H1 (cell line): ENCODE data around the gene C1orf116. TPM values are rescaled to one million over a fixed set of nuclear protein-coding genes. Genes with fewer than 3 reads are reported as not detected.

Experiments
- CTCF ChIA-PET: fragments of 300-600 bp; sonication (Branson Sonifier 250); formaldehyde crosslinking; loops from one replicate; lab custom pipeline; 2021; ENCODE audit not compliant: partially characterized antibody; lab: Charles Lee
- POLR2A ChIA-PET: fragments of 300-600 bp; sonication (Branson Sonifier 250); formaldehyde crosslinking; loops from one replicate; lab custom pipeline; 2021; ENCODE audit warnings: inconsistent platforms; ENCODE audit not compliant: partially characterized antibody; lab: Charles Lee
- DNase-seq, 2 experiments: peaks; one replicate each; pipeline versions ENCODE4 v3.0.0 to v3.0.0-alpha.2; 2010 to 2022; ENCODE audit warnings: low spot score in 2 of 2, low read depth in 1 of 2, mixed read lengths in 1 of 2
- FAIRE-seq: peaks from 2 replicates; lab custom pipeline; 2011; peaks lifted over from hg19 to GRCh38; lab: Jason Lieb, UNC
- H2AFZ ChIP-seq: 2 replicates; pipeline ENCODE4 v1.8.1; 2012; ENCODE audit warnings: low read length, inconsistent platforms
- H2AK5ac ChIP-seq: 2 replicates; pipeline ENCODE4 v1.6.1; 2013; ENCODE audit warnings: low read depth, low read length
- H2BK120ac ChIP-seq: replicated peaks from 2 replicates; pipeline ENCODE3; 2013; ENCODE audit warnings: low read depth, low read length, inconsistent platforms
- H2BK12ac ChIP-seq: 2 replicates; pipeline ENCODE4 v1.6.1; 2013; ENCODE audit warnings: low read depth, low read length
- H2BK15ac ChIP-seq: 2 replicates; pipeline ENCODE4 v1.6.1; 2013; ENCODE audit warnings: low read length
- H2BK20ac ChIP-seq: 2 replicates; pipeline ENCODE4 v1.6.1; 2013; ENCODE audit warnings: low read length
- H2BK5ac ChIP-seq: 2 replicates; pipeline ENCODE4 v1.6.1; 2013; ENCODE audit warnings: low read depth, low read length
- H3K14ac ChIP-seq: 2 replicates; pipeline ENCODE4 v1.6.1; 2013; ENCODE audit warnings: inconsistent platforms; ENCODE audit not compliant: insufficient read length
- H3K18ac ChIP-seq: 2 replicates; pipeline ENCODE4 v1.6.1; 2013; ENCODE audit warnings: low read length; ENCODE audit errors: extremely low read depth
- H3K23ac ChIP-seq: 2 replicates; pipeline ENCODE4 v1.6.1; 2013; ENCODE audit warnings: inconsistent platforms; ENCODE audit not compliant: insufficient read length
- H3K23me2 ChIP-seq: 2 replicates; pipeline ENCODE4 v1.6.1; 2013; ENCODE audit warnings: low read depth, low read length
- H3K27ac ChIP-seq: 2 replicates; pipeline ENCODE4 v1.6.1; 2011; ENCODE audit warnings: low read depth, low read length, inconsistent platforms
- H3K27me3 ChIP-seq, 4 experiments: replicated peaks in 1 of 4; 1 replicate in 1 of 4; 2 replicates in 3 of 4; pipeline versions ENCODE4 v1.6.1 to v1.8.1; 2011 to 2013; ENCODE audit warnings: low read length in 3 of 4, mild to moderate bottlenecking in 3 of 4, inconsistent platforms in 2 of 4, mixed read lengths in 2 of 4, moderate library complexity in 1 of 4; ENCODE audit not compliant: control insufficient read depth in 3 of 4, insufficient read depth in 3 of 4; ENCODE audit errors: extremely low read depth in 1 of 4
- H3K36me3 ChIP-seq, 4 experiments: 2 replicates each; pipeline versions ENCODE4 v1.6.1 to v1.8.1; 2011 to 2013; ENCODE audit warnings: mild to moderate bottlenecking in 4 of 4, low read length in 3 of 4, moderate library complexity in 2 of 4, control low read depth in 1 of 4, inconsistent platforms in 1 of 4; ENCODE audit not compliant: insufficient read depth in 4 of 4, control insufficient read depth in 2 of 4
- H3K4ac ChIP-seq: replicated peaks from 2 replicates; pipeline ENCODE3; 2013; ENCODE audit warnings: low read length, low read depth, mixed read lengths, inconsistent platforms; ENCODE audit not compliant: insufficient read length
- H3K4me1 ChIP-seq, 4 experiments: replicated peaks in 1 of 4; 1 replicate in 1 of 4; 2 replicates in 3 of 4; pipeline versions ENCODE4 v1.6.1 to v1.8.1; 2011 to 2013; ENCODE audit warnings: low read length in 3 of 4, inconsistent platforms in 2 of 4, mixed read lengths in 1 of 4; ENCODE audit not compliant: insufficient read depth in 4 of 4, control insufficient read depth in 3 of 4
- H3K4me2 ChIP-seq, 2 experiments: 2 replicates each; pipeline versions ENCODE4 v1.6.1 to v1.8.1; 2011 to 2013; ENCODE audit warnings: low read depth in 2 of 2, low read length in 2 of 2, control low read depth in 1 of 2, inconsistent platforms in 1 of 2, mild to moderate bottlenecking in 1 of 2; ENCODE audit not compliant: insufficient read depth in 1 of 2
- H3K4me3 ChIP-seq, 4 experiments: fragments of 200-600, 300-600 bp in 1 of 4; sonication (generic), shearing (Covaris generic), sonication (Bioruptor Twin) in 1 of 4; 2 replicates each; pipeline versions ENCODE4 v1.5.1 to v1.8.1; 2011 to 2016; ENCODE audit warnings: low read length in 4 of 4, low read depth in 3 of 4, control low read depth in 2 of 4, inconsistent platforms in 2 of 4, mild to moderate bottlenecking in 2 of 4, mixed read lengths in 1 of 4, moderate library complexity in 1 of 4; ENCODE audit not compliant: insufficient read depth in 2 of 4; ENCODE audit errors: extremely low read depth in 1 of 4
- H3K56ac ChIP-seq: replicated peaks from 2 replicates; pipeline ENCODE3; 2013; ENCODE audit warnings: low read depth, mild to moderate bottlenecking, mixed read lengths, low read length, inconsistent platforms; ENCODE audit not compliant: insufficient read length
- H3K79me1 ChIP-seq: 2 replicates; pipeline ENCODE4 v1.6.1; 2013; ENCODE audit warnings: low read depth, low read length, control low read depth
- H3K79me2 ChIP-seq, 2 experiments: 2 replicates each; pipeline versions ENCODE4 v1.6.1 to v1.8.1; 2012 to 2013; ENCODE audit warnings: low read length in 2 of 2, mild to moderate bottlenecking in 2 of 2, inconsistent platforms in 1 of 2; ENCODE audit not compliant: insufficient read depth in 2 of 2, control insufficient read depth in 1 of 2
- H3K9ac ChIP-seq, 4 experiments: replicated peaks in 1 of 4; 1 replicate in 1 of 4; 2 replicates in 3 of 4; pipeline versions ENCODE4 v1.6.1 to v1.8.1; 2011 to 2013; ENCODE audit warnings: low read depth in 3 of 4, low read length in 3 of 4, control low read depth in 2 of 4, mild to moderate bottlenecking in 2 of 4, moderate library complexity in 2 of 4, inconsistent platforms in 1 of 4; ENCODE audit errors: extremely low read depth in 1 of 4
- H3K9me3 ChIP-seq, 2 experiments: 2 replicates each; pipeline versions ENCODE4 v1.6.1 to v1.8.1; 2012 to 2013; ENCODE audit warnings: mild to moderate bottlenecking in 2 of 2, moderate library complexity in 2 of 2, control low read depth in 1 of 2, inconsistent platforms in 1 of 2, low read depth in 1 of 2, low read length in 1 of 2, mixed read lengths in 1 of 2; ENCODE audit not compliant: insufficient read depth in 2 of 2
- H4K20me1 ChIP-seq, 2 experiments: replicated peaks in 1 of 2; 2 replicates each; pipeline versions ENCODE3 to v1.8.1; 2011 to 2013; ENCODE audit warnings: inconsistent platforms in 2 of 2, low read length in 2 of 2, mild to moderate bottlenecking in 1 of 2; ENCODE audit not compliant: insufficient read depth in 2 of 2, control insufficient read depth in 1 of 2
- H4K5ac ChIP-seq: 2 replicates; pipeline ENCODE4 v1.6.1; 2013; ENCODE audit warnings: low read length, low read depth, mixed read lengths, inconsistent platforms; ENCODE audit not compliant: insufficient read length
- H4K8ac ChIP-seq: 2 replicates; pipeline ENCODE4 v1.8.0; 2013; ENCODE audit warnings: mild to moderate bottlenecking, moderate library complexity, low read length, inconsistent platforms; ENCODE audit not compliant: insufficient read depth; ENCODE audit errors: extremely low read depth
- H4K91ac ChIP-seq: replicated peaks from 2 replicates; pipeline ENCODE3; 2013; ENCODE audit warnings: low read length, mixed read lengths, inconsistent platforms; ENCODE audit not compliant: insufficient read length
- BCL11A ChIP-seq, 2 experiments: IDR thresholded peaks; one replicate each; pipeline ENCODE4 v1.6.1; 2011; ENCODE audit warnings: low read depth in 2 of 2, low read length in 2 of 2, mild to moderate bottlenecking in 2 of 2
- HDAC2 ChIP-seq, 2 experiments: fragments of 300-600 bp in 1 of 2; sonication (generic) in 1 of 2; IDR thresholded peaks; 2 replicates each; pipeline ENCODE4 v1.6.1; 2011 to 2012; ENCODE audit warnings: low read depth in 2 of 2, low read length in 2 of 2, mild to moderate bottlenecking in 2 of 2, moderate library complexity in 2 of 2, borderline replicate concordance in 1 of 2, inconsistent platforms in 1 of 2
- JUN ChIP-seq: IDR thresholded peaks from 2 replicates; pipeline ENCODE4 v1.6.1; 2011; ENCODE audit warnings: low read depth, mild to moderate bottlenecking, improper control_type of control experiment, low read length
- KDM4A ChIP-seq: IDR thresholded peaks from one replicate; pipeline ENCODE4 v1.7.1; 2012; ENCODE audit warnings: low read depth, mild to moderate bottlenecking, moderate library complexity, low read length, inconsistent platforms; ENCODE audit not compliant: severe bottlenecking
- POLR2AphosphoS5 ChIP-seq: IDR thresholded peaks from 2 replicates; pipeline ENCODE4 v1.6.1; 2011; ENCODE audit warnings: low read depth, low read length
- SIRT6 ChIP-seq: IDR thresholded peaks from one replicate; pipeline ENCODE4 v1.7.1; 2012; ENCODE audit warnings: low read length, inconsistent platforms
- SP1 ChIP-seq: IDR thresholded peaks from 2 replicates; pipeline ENCODE4 v1.6.1; 2011; ENCODE audit warnings: low read depth, low read length
- TAF1 ChIP-seq: IDR thresholded peaks from 2 replicates; pipeline ENCODE4 v1.6.1; 2011; ENCODE audit warnings: mild to moderate bottlenecking, low read depth, low read length
- TCF12 ChIP-seq: IDR thresholded peaks from 2 replicates; pipeline ENCODE4 v1.6.1; 2011; ENCODE audit warnings: low read depth, mild to moderate bottlenecking, low read length
- TEAD4 ChIP-seq: IDR thresholded peaks from 2 replicates; pipeline ENCODE4 v1.6.1; 2012; ENCODE audit warnings: low read depth, low read length, inconsistent platforms, mixed read lengths
- ZNF274 ChIP-seq: IDR thresholded peaks from 2 replicates; pipeline ENCODE4 v1.7.0; 2012; ENCODE audit warnings: low read length, borderline replicate concordance; ENCODE audit errors: extremely low read depth
- WGBS, 2 experiments: shearing (Covaris generic) in 1 of 2; methylation state at CpG; one replicate each; pipeline versions ENCODE4 v1.1.6 to v1.1.7; 2013 to 2015; ENCODE audit warnings: low lambda C conversion rate in 2 of 2, mixed read lengths in 2 of 2, inconsistent platforms in 1 of 2, low coverage in 1 of 2, missing lambda C conversion rate in 1 of 2; ENCODE audit not compliant: insufficient replicate concordance in 2 of 2, insufficient coverage in 1 of 2, insufficient read length in 1 of 2; ENCODE audit errors: extremely low coverage in 1 of 2, missing lambda C conversion rate in 1 of 2; 5-methylcytosine and 5-hydroxymethylcytosine counted together
- polyA plus RNA-seq, 7 experiments: library from polyadenylated mRNA; depleted of rRNA in 3 of 7; stranded (reverse) in 5 of 7; unstranded in 2 of 7; fragments of >200 nt in 5 of 7; fragments of 200-250 nt in 2 of 7; gene quantifications; 1 replicate in 5 of 7; 2 replicates in 1 of 7; 4 replicates in 1 of 7; pipeline versions ENCODE4 v1.2.1 to v1.2.3, GENCODE V29; 2011 to 2013; ENCODE audit warnings: missing spikeins in 2 of 7, mixed read lengths in 2 of 7
- total RNA-seq: library from RNA; stranded (reverse); fragmentation: NEBNext Ultra II Directional; extraction: Animal tissue kit (Norgen Biotek cat#: 25700); gene quantifications from 2 replicates; pipeline ENCODE4 v1.2.1, GENCODE V29; 2021
- TF ChIP-seq, protein P1 (sequence below): IDR thresholded peaks from 2 replicates; pipeline ENCODE4 v1.6.1; 2011; ENCODE audit warnings: low read depth, mild to moderate bottlenecking, low read length; ENCODE audit not compliant: insufficient read depth

The C1orf116 gene
- total and polyA plus RNA-seq, 2 of the 8 experiments (the other 6 are each of a cell fraction or from before 2014, with no cell fraction given): 2.2 to 3.9 TPM

GRCh38 chr1:207025146-207025880 lies 7.2 kb downstream of the C1orf116 start:
- Histone ChIP-seq H3K27ac (no peak overlapping the region), H3K23ac (no peak overlapping the region), H3K4ac (no peak overlapping the region), H3K14ac (no peak overlapping the region), H3K9ac (peak overlapping the region in 2 of 4 experiments; percentile 22 to 43; a peak in 1 of 7 replicates), H2BK15ac (no peak overlapping the region), H4K8ac (no peak overlapping the region; the same call in 1 of the 2 replicates), H3K4me1 (peaks cover 3 to 11% (median 9%) of the 10 kb centered on the region in 4 experiments; a peak in 6 of 7 replicates), H2AFZ (no peak overlapping the region), H3K56ac (no peak overlapping the region), H3K18ac (no peak overlapping the region), H2BK120ac (no peak overlapping the region), H3K23me2 (no peaks in the 10 kb centered on the region), H2BK5ac (no peak overlapping the region), H2AK5ac (no peak overlapping the region), H3K4me2 (peak overlapping the region; percentile 0 to 47; a peak in 3 of 4 replicates), H4K91ac (no peak overlapping the region), H4K5ac (no peak overlapping the region), H3K4me3 (peak overlapping the region in 2 of 4 experiments; percentile 17 to 26; a peak in 3 of 8 replicates), H2BK20ac (no peak overlapping the region), H4K20me1 (no peaks in the 10 kb centered on the region), H2BK12ac (no peak overlapping the region), H3K27me3 (no peaks in the 10 kb centered on the region), H3K79me1 (no peaks in the 10 kb centered on the region), H3K79me2 (no peaks in the 10 kb centered on the region), H3K36me3 (peaks cover 0 to 2% (median 0%) of the 10 kb centered on the region in 4 experiments; a peak in 2 of 8 replicates), H3K9me3 (no peaks in the 10 kb centered on the region)
- FAIRE-seq: no peak
- 45% methylated on average over 2 of the region's 5 CpGs; no CpG with 5 or more reads in 1 of the 2 experiments for WGBS, 2 experiments
- ChIA-PET CTCF (interaction anchor here (0.6 to 10.5 kb wide), 10 partner anchors 17 to 161 kb away, joined by 3 to 122 read pairs (median 3); no protein-coding TSS in a partner anchor), POLR2A (interaction anchor here (0.5 to 1.0 kb wide), 5 partner anchors 8 to 1210 kb away, joined by 3 to 6 read pairs (median 3); partner anchors contain the start of gene C1orf116)
- peak in 1 of 2 experiments; percentile 55 for DNase-seq
- TF ChIP-seq SIRT6 (no peak), TCF12 (no peak), POLR2AphosphoS5 (no peak), KDM4A (no peak), BCL11A (IDR thresholded peaks at IDR 0.05; ENCODE audit: low read depth in 2 of 2, low read length in 2 of 2) (no peak), HDAC2 (IDR thresholded peaks at IDR 0.05; ENCODE audit: borderline replicate concordance in 1 of 2, low read depth in 2 of 2, low read length in 2 of 2) (no peak), JUN (no peak), SP1 (peak; percentile 73), ZNF274 (no peak), TAF1 (peak; percentile 39; the same call in 1 of the 2 replicates), TEAD4 (peak; percentile 38; the same call in 1 of the 2 replicates)
- TF ChIP-seq, protein P1, sequence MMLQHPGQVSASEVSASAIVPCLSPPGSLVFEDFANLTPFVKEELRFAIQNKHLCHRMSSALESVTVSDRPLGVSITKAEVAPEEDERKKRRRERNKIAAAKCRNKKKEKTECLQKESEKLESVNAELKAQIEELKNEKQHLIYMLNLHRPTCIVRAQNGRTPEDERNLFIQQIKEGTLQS: no peak
